Measurements from ENCODE around the gene SOX5. TPM values are rescaled to one million over a fixed set of nuclear protein-coding genes. Genes with fewer than 3 reads are reported as not detected.

Gene SOX5
- total RNA-seq, 1 donor, result 12.8 TPM

- H3K4me3 ChIP-seq (ENCODE audit: low read depth, low read length), result no peak overlapping the region
- DNase-seq (ENCODE audit: low read depth), result no peak
- TF ChIP-seq CTCF (IDR thresholded peaks at IDR 0.05; ENCODE audit: insufficient read depth, low read length), result no peak
Observed at GRCh38 chr12:23536293-23536692, 413.2 kb downstream of the SOX5 start.

GRCh38 chr12:23535441-23535840 lies 414.0 kb downstream of the SOX5 start:
- no peak for DNase-seq (ENCODE audit: low read depth)
- H3K4me3 ChIP-seq (ENCODE audit: low read depth, low read length), result no peak overlapping the region
- no peak for TF ChIP-seq CTCF (IDR thresholded peaks at IDR 0.05; ENCODE audit: insufficient read depth, low read length)

- no peak for DNase-seq (ENCODE audit: low read depth)
- no peak for TF ChIP-seq CTCF (IDR thresholded peaks at IDR 0.05; ENCODE audit: insufficient read depth, low read length)
- no peak overlapping the region for H3K4me3 ChIP-seq (ENCODE audit: low read depth, low read length)
Observed at GRCh38 chr12:23534196-23534595, 415.3 kb downstream of the SOX5 start.

- DNase-seq (ENCODE audit: low read depth), result no peak
- TF ChIP-seq CTCF (IDR thresholded peaks at IDR 0.05; ENCODE audit: insufficient read depth, low read length), result no peak
- H3K4me3 ChIP-seq (ENCODE audit: low read depth, low read length), result no peak overlapping the region
Observed at GRCh38 chr12:23533699-23534098, 415.8 kb downstream of the SOX5 start.

- TF ChIP-seq CTCF (IDR thresholded peaks at IDR 0.05; ENCODE audit: insufficient read depth, low read length), result no peak
- no peak for DNase-seq (ENCODE audit: low read depth)
- H3K4me3 ChIP-seq (ENCODE audit: low read depth, low read length), result no peak overlapping the region
Observed at GRCh38 chr12:23533265-23533664, 416.2 kb downstream of the SOX5 start.

GRCh38 chr12:23528316-23528715 lies 421.2 kb downstream of the SOX5 start:
- no peak overlapping the region for H3K4me3 ChIP-seq (ENCODE audit: low read depth, low read length)
- no peak for TF ChIP-seq CTCF (IDR thresholded peaks at IDR 0.05; ENCODE audit: insufficient read depth, low read length)
- DNase-seq (ENCODE audit: low read depth), result no peak

- no peak for DNase-seq (ENCODE audit: low read depth)
- TF ChIP-seq CTCF (IDR thresholded peaks at IDR 0.05; ENCODE audit: insufficient read depth, low read length), result no peak
- H3K4me3 ChIP-seq (ENCODE audit: low read depth, low read length), result no peak overlapping the region
Observed at GRCh38 chr12:23525450-23526072, 423.9 kb downstream of the SOX5 start.
